H1 (cell line): ENCODE results near the gene CRABP2. TPM values are rescaled to one million over a fixed set of nuclear protein-coding genes. Genes with fewer than 3 reads are reported as not detected.

ENCODE experiments used
- CTCF ChIA-PET: fragments of 300-600 bp; sonication (Branson Sonifier 250); formaldehyde crosslinking; loops from one replicate; lab custom pipeline; 2021; ENCODE audit not compliant: partially characterized antibody; lab: Charles Lee
- POLR2A ChIA-PET: fragments of 300-600 bp; sonication (Branson Sonifier 250); formaldehyde crosslinking; loops from one replicate; lab custom pipeline; 2021; ENCODE audit warnings: inconsistent platforms; ENCODE audit not compliant: partially characterized antibody; lab: Charles Lee
- DNase-seq, 2 experiments: peaks; one replicate each; pipeline versions ENCODE4 v3.0.0 to v3.0.0-alpha.2; 2010 to 2022; ENCODE audit warnings: low spot score in 2 of 2, low read depth in 1 of 2, mixed read lengths in 1 of 2
- FAIRE-seq: peaks from 2 replicates; lab custom pipeline; 2011; peaks lifted over from hg19 to GRCh38; lab: Jason Lieb, UNC
- H2AFZ ChIP-seq: 2 replicates; pipeline ENCODE4 v1.8.1; 2012; ENCODE audit warnings: low read length, inconsistent platforms
- H2AK5ac ChIP-seq: 2 replicates; pipeline ENCODE4 v1.6.1; 2013; ENCODE audit warnings: low read depth, low read length
- H2BK120ac ChIP-seq: replicated peaks from 2 replicates; pipeline ENCODE3; 2013; ENCODE audit warnings: low read depth, low read length, inconsistent platforms
- H2BK12ac ChIP-seq: 2 replicates; pipeline ENCODE4 v1.6.1; 2013; ENCODE audit warnings: low read depth, low read length
- H2BK15ac ChIP-seq: 2 replicates; pipeline ENCODE4 v1.6.1; 2013; ENCODE audit warnings: low read length
- H2BK20ac ChIP-seq: 2 replicates; pipeline ENCODE4 v1.6.1; 2013; ENCODE audit warnings: low read length
- H2BK5ac ChIP-seq: 2 replicates; pipeline ENCODE4 v1.6.1; 2013; ENCODE audit warnings: low read depth, low read length
- H3K14ac ChIP-seq: 2 replicates; pipeline ENCODE4 v1.6.1; 2013; ENCODE audit warnings: inconsistent platforms; ENCODE audit not compliant: insufficient read length
- H3K18ac ChIP-seq: 2 replicates; pipeline ENCODE4 v1.6.1; 2013; ENCODE audit warnings: low read length; ENCODE audit errors: extremely low read depth
- H3K23ac ChIP-seq: 2 replicates; pipeline ENCODE4 v1.6.1; 2013; ENCODE audit warnings: inconsistent platforms; ENCODE audit not compliant: insufficient read length
- H3K23me2 ChIP-seq: 2 replicates; pipeline ENCODE4 v1.6.1; 2013; ENCODE audit warnings: low read depth, low read length
- H3K27ac ChIP-seq: 2 replicates; pipeline ENCODE4 v1.6.1; 2011; ENCODE audit warnings: low read depth, low read length, inconsistent platforms
- H3K27me3 ChIP-seq, 4 experiments: replicated peaks in 1 of 4; 1 replicate in 1 of 4; 2 replicates in 3 of 4; pipeline versions ENCODE4 v1.6.1 to v1.8.1; 2011 to 2013; ENCODE audit warnings: low read length in 3 of 4, mild to moderate bottlenecking in 3 of 4, inconsistent platforms in 2 of 4, mixed read lengths in 2 of 4, moderate library complexity in 1 of 4; ENCODE audit not compliant: control insufficient read depth in 3 of 4, insufficient read depth in 3 of 4; ENCODE audit errors: extremely low read depth in 1 of 4
- H3K36me3 ChIP-seq, 4 experiments: 2 replicates each; pipeline versions ENCODE4 v1.6.1 to v1.8.1; 2011 to 2013; ENCODE audit warnings: mild to moderate bottlenecking in 4 of 4, low read length in 3 of 4, moderate library complexity in 2 of 4, control low read depth in 1 of 4, inconsistent platforms in 1 of 4; ENCODE audit not compliant: insufficient read depth in 4 of 4, control insufficient read depth in 2 of 4
- H3K4ac ChIP-seq: replicated peaks from 2 replicates; pipeline ENCODE3; 2013; ENCODE audit warnings: low read length, low read depth, mixed read lengths, inconsistent platforms; ENCODE audit not compliant: insufficient read length
- H3K4me1 ChIP-seq, 4 experiments: replicated peaks in 1 of 4; 1 replicate in 1 of 4; 2 replicates in 3 of 4; pipeline versions ENCODE4 v1.6.1 to v1.8.1; 2011 to 2013; ENCODE audit warnings: low read length in 3 of 4, inconsistent platforms in 2 of 4, mixed read lengths in 1 of 4; ENCODE audit not compliant: insufficient read depth in 4 of 4, control insufficient read depth in 3 of 4
- H3K4me2 ChIP-seq, 2 experiments: 2 replicates each; pipeline versions ENCODE4 v1.6.1 to v1.8.1; 2011 to 2013; ENCODE audit warnings: low read depth in 2 of 2, low read length in 2 of 2, control low read depth in 1 of 2, inconsistent platforms in 1 of 2, mild to moderate bottlenecking in 1 of 2; ENCODE audit not compliant: insufficient read depth in 1 of 2
- H3K4me3 ChIP-seq, 4 experiments: fragments of 200-600, 300-600 bp in 1 of 4; sonication (generic), shearing (Covaris generic), sonication (Bioruptor Twin) in 1 of 4; 2 replicates each; pipeline versions ENCODE4 v1.5.1 to v1.8.1; 2011 to 2016; ENCODE audit warnings: low read length in 4 of 4, low read depth in 3 of 4, control low read depth in 2 of 4, inconsistent platforms in 2 of 4, mild to moderate bottlenecking in 2 of 4, mixed read lengths in 1 of 4, moderate library complexity in 1 of 4; ENCODE audit not compliant: insufficient read depth in 2 of 4; ENCODE audit errors: extremely low read depth in 1 of 4
- H3K56ac ChIP-seq: replicated peaks from 2 replicates; pipeline ENCODE3; 2013; ENCODE audit warnings: low read depth, mild to moderate bottlenecking, mixed read lengths, low read length, inconsistent platforms; ENCODE audit not compliant: insufficient read length
- H3K79me1 ChIP-seq: 2 replicates; pipeline ENCODE4 v1.6.1; 2013; ENCODE audit warnings: low read depth, low read length, control low read depth
- H3K79me2 ChIP-seq, 2 experiments: 2 replicates each; pipeline versions ENCODE4 v1.6.1 to v1.8.1; 2012 to 2013; ENCODE audit warnings: low read length in 2 of 2, mild to moderate bottlenecking in 2 of 2, inconsistent platforms in 1 of 2; ENCODE audit not compliant: insufficient read depth in 2 of 2, control insufficient read depth in 1 of 2
- H3K9ac ChIP-seq, 4 experiments: replicated peaks in 1 of 4; 1 replicate in 1 of 4; 2 replicates in 3 of 4; pipeline versions ENCODE4 v1.6.1 to v1.8.1; 2011 to 2013; ENCODE audit warnings: low read depth in 3 of 4, low read length in 3 of 4, control low read depth in 2 of 4, mild to moderate bottlenecking in 2 of 4, moderate library complexity in 2 of 4, inconsistent platforms in 1 of 4; ENCODE audit errors: extremely low read depth in 1 of 4
- H3K9me3 ChIP-seq, 2 experiments: 2 replicates each; pipeline versions ENCODE4 v1.6.1 to v1.8.1; 2012 to 2013; ENCODE audit warnings: mild to moderate bottlenecking in 2 of 2, moderate library complexity in 2 of 2, control low read depth in 1 of 2, inconsistent platforms in 1 of 2, low read depth in 1 of 2, low read length in 1 of 2, mixed read lengths in 1 of 2; ENCODE audit not compliant: insufficient read depth in 2 of 2
- H4K20me1 ChIP-seq, 2 experiments: replicated peaks in 1 of 2; 2 replicates each; pipeline versions ENCODE3 to v1.8.1; 2011 to 2013; ENCODE audit warnings: inconsistent platforms in 2 of 2, low read length in 2 of 2, mild to moderate bottlenecking in 1 of 2; ENCODE audit not compliant: insufficient read depth in 2 of 2, control insufficient read depth in 1 of 2
- H4K5ac ChIP-seq: 2 replicates; pipeline ENCODE4 v1.6.1; 2013; ENCODE audit warnings: low read length, low read depth, mixed read lengths, inconsistent platforms; ENCODE audit not compliant: insufficient read length
- H4K8ac ChIP-seq: 2 replicates; pipeline ENCODE4 v1.8.0; 2013; ENCODE audit warnings: mild to moderate bottlenecking, moderate library complexity, low read length, inconsistent platforms; ENCODE audit not compliant: insufficient read depth; ENCODE audit errors: extremely low read depth
- H4K91ac ChIP-seq: replicated peaks from 2 replicates; pipeline ENCODE3; 2013; ENCODE audit warnings: low read length, mixed read lengths, inconsistent platforms; ENCODE audit not compliant: insufficient read length
- CTCF ChIP-seq, 3 experiments: IDR thresholded peaks; 1 replicate in 2 of 3; 2 replicates in 1 of 3; pipeline versions ENCODE4 v1.5.1 to v1.6.1; 2011; ENCODE audit warnings: low read length in 3 of 3, mild to moderate bottlenecking in 3 of 3, inconsistent platforms in 2 of 3, low read depth in 1 of 3, moderate library complexity in 1 of 3; ENCODE audit not compliant: insufficient read depth in 1 of 3; ENCODE audit errors: control extremely low read depth in 1 of 3
- JUND ChIP-seq: IDR thresholded peaks from 2 replicates; pipeline ENCODE4 v1.6.1; 2011; ENCODE audit warnings: mild to moderate bottlenecking, improper control_type of control experiment, low read length
- KDM1A ChIP-seq: fragments of 200-600, 300-600 bp; sonication (generic); IDR thresholded peaks from 2 replicates; pipeline ENCODE4 v1.7.1; 2016; ENCODE audit warnings: mild to moderate bottlenecking, low read length, borderline replicate concordance
- POU5F1 ChIP-seq: IDR thresholded peaks from 2 replicates; pipeline ENCODE4 v1.6.1; 2011; ENCODE audit warnings: low read depth, mild to moderate bottlenecking, low read length, moderate library complexity
- TCF12 ChIP-seq: IDR thresholded peaks from 2 replicates; pipeline ENCODE4 v1.6.1; 2011; ENCODE audit warnings: low read depth, mild to moderate bottlenecking, low read length
- YY1 ChIP-seq: IDR thresholded peaks from 2 replicates; pipeline ENCODE4 v1.6.1; 2011; ENCODE audit warnings: low read depth, mild to moderate bottlenecking, low read length
- WGBS, 2 experiments: shearing (Covaris generic) in 1 of 2; methylation state at CpG; one replicate each; pipeline versions ENCODE4 v1.1.6 to v1.1.7; 2013 to 2015; ENCODE audit warnings: low lambda C conversion rate in 2 of 2, mixed read lengths in 2 of 2, inconsistent platforms in 1 of 2, low coverage in 1 of 2, missing lambda C conversion rate in 1 of 2; ENCODE audit not compliant: insufficient replicate concordance in 2 of 2, insufficient coverage in 1 of 2, insufficient read length in 1 of 2; ENCODE audit errors: extremely low coverage in 1 of 2, missing lambda C conversion rate in 1 of 2; 5-methylcytosine and 5-hydroxymethylcytosine counted together
- polyA plus RNA-seq, 7 experiments: library from polyadenylated mRNA; depleted of rRNA in 3 of 7; stranded (reverse) in 5 of 7; unstranded in 2 of 7; fragments of >200 nt in 5 of 7; fragments of 200-250 nt in 2 of 7; gene quantifications; 1 replicate in 5 of 7; 2 replicates in 1 of 7; 4 replicates in 1 of 7; pipeline versions ENCODE4 v1.2.1 to v1.2.3, GENCODE V29; 2011 to 2013; ENCODE audit warnings: missing spikeins in 2 of 7, mixed read lengths in 2 of 7
- total RNA-seq: library from RNA; stranded (reverse); fragmentation: NEBNext Ultra II Directional; extraction: Animal tissue kit (Norgen Biotek cat#: 25700); gene quantifications from 2 replicates; pipeline ENCODE4 v1.2.1, GENCODE V29; 2021

CRABP2 gene
- total and polyA plus RNA-seq, 2 of the 8 experiments (the other 6 are each of a cell fraction or from before 2014, with no cell fraction given) = 69.2 to 119 TPM

- Histone ChIP-seq H4K91ac (no peak overlapping the region), H3K23me2 (peaks cover 12% of the 10 kb centered on the region), H3K36me3 (peaks cover 2 to 13% (median 4%) of the 10 kb centered on the region in 4 experiments; a peak in 6 of 8 replicates), H3K56ac (no peak overlapping the region), H2AFZ (no peak overlapping the region), H4K8ac (no peak overlapping the region), H3K4ac (no peak overlapping the region), H3K18ac (peak overlapping the region; percentile 67; the same call in 1 of the 2 replicates), H3K27ac (peak overlapping the region; percentile 92; the same call in 1 of the 2 replicates), H3K4me1 (peaks cover 35 to 54% (median 37%) of the 10 kb centered on the region in 4 experiments), H3K79me1 (peaks cover 20% of the 10 kb centered on the region), H2BK12ac (peak overlapping the region; percentile 88; the same call in 1 of the 2 replicates), H2AK5ac (no peak overlapping the region), H3K27me3 (no peaks in the 10 kb centered on the region), H4K5ac (no peak overlapping the region), H2BK5ac (peak overlapping the region; percentile 53), H4K20me1 (peaks cover 0 to 5% of the 10 kb centered on the region in 2 experiments), H3K14ac (no peak overlapping the region), H3K79me2 (peaks cover 30 to 73% of the 10 kb centered on the region in 2 experiments), H3K23ac (no peak overlapping the region), H2BK120ac (no peak overlapping the region), H3K9me3 (no peaks in the 10 kb centered on the region), H3K4me2 (peak overlapping the region; percentile 91 to 99), H3K9ac (peak overlapping the region in 3 of 4 experiments; percentile 20 to 36 (median 24); a peak in 3 of 7 replicates), H3K4me3 (peak overlapping the region in 3 of 4 experiments; percentile 10 to 100 (median 75); a peak in 5 of 8 replicates), H2BK20ac (0 out of 2 replicates have a peak overlapping the region, but pooled peaks have one; percentile 25), H2BK15ac (0 out of 2 replicates have a peak overlapping the region, but pooled peaks have one; percentile 49)
- DNase-seq (no peak), FAIRE-seq (no peak)
- ChIA-PET CTCF (interaction anchor here (1.2 to 1.8 kb wide), 4 partner anchors 23 to 90 kb away, joined by 3 to 18 read pairs (median 7); no protein-coding TSS in a partner anchor), POLR2A (interaction anchor here (0.9 to 10.7 kb wide), 4 partner anchors 18 to 90 kb away, joined by 3 to 214 read pairs (median 24); partner anchors contain the start of genes ISG20L2, METTL25B and NES)
- TF ChIP-seq KDM1A (no peak), CTCF (IDR thresholded peaks at IDR 0.05; ENCODE audit: control extremely low read depth in 1 of 3, insufficient read depth in 1 of 3, low read depth in 1 of 3, low read length in 3 of 3) (peak in 1 of 3 experiments; percentile 3; a peak in 1 of 4 replicates), TCF12 (no peak), YY1 (no peak), POU5F1 (no peak), JUND (no peak)
- WGBS, 2 experiments = 88% methylated on average over 9 of the region's 9 CpGs; no CpG with 5 or more reads in 1 of the 2 experiments
Measured at GRCh38 chr1:156748670-156749418, 43.5 kb upstream of the CRABP2 start.
